H9 (cell line): ENCODE measurements around the gene LNP1. TPM values are rescaled to one million over a fixed set of nuclear protein-coding genes. Genes with fewer than 3 reads are reported as not detected.

ENCODE experiments used
- DNase-seq: peaks from one replicate; pipeline ENCODE4 v3.0.0-alpha.2; 2017
- H2AFZ ChIP-seq: one replicate; pipeline ENCODE4 v1.6.1; 2013; ENCODE audit warnings: mild to moderate bottlenecking, low read length, control low read depth, moderate library complexity
- H2AK5ac ChIP-seq: 2 replicates; pipeline ENCODE4 v1.6.1; 2013; ENCODE audit warnings: low read length, control low read depth, mixed read lengths; ENCODE audit not compliant: insufficient read length
- H2BK120ac ChIP-seq: one replicate; pipeline ENCODE4 v1.6.1; 2013; ENCODE audit warnings: low read depth, mild to moderate bottlenecking, low read length, control low read depth, inconsistent platforms; ENCODE audit not compliant: poor library complexity, severe bottlenecking
- H2BK12ac ChIP-seq: 2 replicates; pipeline ENCODE4 v1.6.1; 2013; ENCODE audit warnings: low read length, control low read depth, mixed read lengths, low read depth; ENCODE audit not compliant: insufficient read length
- H2BK15ac ChIP-seq: 2 replicates; pipeline ENCODE4 v1.6.1; 2013; ENCODE audit warnings: low read depth, low read length, control low read depth
- H2BK20ac ChIP-seq: one replicate; pipeline ENCODE4 v1.6.1; 2013; ENCODE audit warnings: low read depth, mild to moderate bottlenecking, low read length, control low read depth, inconsistent platforms; ENCODE audit not compliant: poor library complexity, severe bottlenecking
- H2BK5ac ChIP-seq: 2 replicates; pipeline ENCODE4 v1.6.1; 2013; ENCODE audit warnings: low read length, control low read depth, mixed read lengths; ENCODE audit not compliant: insufficient read length
- H3K14ac ChIP-seq: 2 replicates; pipeline ENCODE4 v1.6.1; 2013; ENCODE audit warnings: low read length, control low read depth; ENCODE audit not compliant: insufficient read depth
- H3K18ac ChIP-seq: 2 replicates; pipeline ENCODE4 v1.6.1; 2013; ENCODE audit warnings: low read depth, mild to moderate bottlenecking, mixed read lengths, low read length, control low read depth; ENCODE audit not compliant: insufficient read length
- H3K23ac ChIP-seq: 2 replicates; pipeline ENCODE4 v1.6.1; 2013; ENCODE audit warnings: low read length, control low read depth, mixed read lengths, low read depth; ENCODE audit not compliant: insufficient read length
- H3K23me2 ChIP-seq: 2 replicates; pipeline ENCODE4 v1.6.1; 2013; ENCODE audit warnings: low read depth, mild to moderate bottlenecking, mixed read lengths, low read length, control low read depth; ENCODE audit not compliant: insufficient read length, poor library complexity, severe bottlenecking
- H3K27ac ChIP-seq: 2 replicates; pipeline ENCODE4 v1.5.1; 2013; ENCODE audit warnings: low read length, control low read depth, mixed read lengths, low read depth; ENCODE audit not compliant: insufficient read length
- H3K27me3 ChIP-seq: 2 replicates; pipeline ENCODE4 v1.6.1; 2013; ENCODE audit warnings: low read length, control low read depth, inconsistent platforms; ENCODE audit not compliant: insufficient read depth
- H3K4ac ChIP-seq: 2 replicates; pipeline ENCODE4 v1.6.1; 2013; ENCODE audit warnings: low read depth, mild to moderate bottlenecking, control low read depth, inconsistent platforms, low read length, moderate library complexity
- H3K4me1 ChIP-seq: 2 replicates; pipeline ENCODE4 v1.6.1; 2013; ENCODE audit warnings: low read length, control low read depth, inconsistent platforms; ENCODE audit not compliant: insufficient read depth
- H3K4me2 ChIP-seq: 2 replicates; pipeline ENCODE4 v1.6.1; 2013; ENCODE audit warnings: low read length, control low read depth, mixed read lengths; ENCODE audit not compliant: insufficient read length, insufficient read depth
- H3K56ac ChIP-seq: 2 replicates; pipeline ENCODE4 v1.6.1; 2013; ENCODE audit warnings: low read depth, mild to moderate bottlenecking, mixed read lengths, low read length, control low read depth; ENCODE audit not compliant: insufficient read length
- H3K79me1 ChIP-seq: 2 replicates; pipeline ENCODE4 v1.6.1; 2013; ENCODE audit warnings: low read depth, mild to moderate bottlenecking, moderate library complexity, low read length, control low read depth, inconsistent platforms; ENCODE audit not compliant: insufficient read depth, poor library complexity, severe bottlenecking
- H3K79me2 ChIP-seq: 2 replicates; pipeline ENCODE4 v1.6.1; 2013; ENCODE audit warnings: low read length, control low read depth, inconsistent platforms; ENCODE audit not compliant: insufficient read depth
- H3K9ac ChIP-seq: 2 replicates; pipeline ENCODE4 v1.6.1; 2013; ENCODE audit warnings: low read length, control low read depth, mixed read lengths; ENCODE audit not compliant: insufficient read length; ENCODE audit errors: extremely low read depth
- H3K9me3 ChIP-seq: one replicate; pipeline ENCODE4 v1.6.1; 2013; ENCODE audit warnings: low read depth, low read length, inconsistent platforms; ENCODE audit not compliant: control insufficient read depth
- H3T11ph ChIP-seq: one replicate; pipeline ENCODE4 v1.6.1; 2013; ENCODE audit warnings: mild to moderate bottlenecking, low read length, control low read depth, inconsistent platforms
- H4K20me1 ChIP-seq: one replicate; pipeline ENCODE4 v1.6.1; 2013; ENCODE audit not compliant: control insufficient read depth, insufficient read length, insufficient read depth
- H4K5ac ChIP-seq: 2 replicates; pipeline ENCODE4 v1.6.1; 2013; ENCODE audit warnings: low read depth, mild to moderate bottlenecking, mixed read lengths, low read length, control low read depth; ENCODE audit not compliant: insufficient read length
- H4K8ac ChIP-seq: replicated peaks from 2 replicates; pipeline ENCODE4 v1.6.1; 2013; ENCODE audit warnings: low read length, control low read depth, mixed read lengths, low read depth; ENCODE audit not compliant: insufficient read length
- H4K91ac ChIP-seq: 2 replicates; pipeline ENCODE4 v1.6.1; 2013; ENCODE audit warnings: low read depth, mild to moderate bottlenecking, moderate library complexity, mixed read lengths, low read length, control low read depth; ENCODE audit not compliant: insufficient read length
- H3K27ac Mint-ChIP-seq, 3 experiments: 2 replicates in 2 of 3; 3 replicates in 1 of 3; pipeline ENCODE4 v1.8.0; 2020 to 2021; ENCODE audit warnings: mixed read lengths in 3 of 3, mild to moderate bottlenecking in 1 of 3, moderate library complexity in 1 of 3
- H3K27me3 Mint-ChIP-seq: 2 replicates; pipeline ENCODE4 v1.8.0; 2021; ENCODE audit warnings: low read depth, mild to moderate bottlenecking, moderate library complexity, mixed read lengths
- H3K36me3 Mint-ChIP-seq, 3 experiments: 2 replicates in 2 of 3; 3 replicates in 1 of 3; pipeline ENCODE4 v1.8.0; 2020 to 2021; ENCODE audit warnings: low read depth in 3 of 3, mixed read lengths in 3 of 3; ENCODE audit not compliant: insufficient read depth in 1 of 3
- H3K4me1 Mint-ChIP-seq, 2 experiments: 2 replicates each; pipeline ENCODE4 v1.8.0; 2020; ENCODE audit warnings: mixed read lengths in 2 of 2
- H3K4me3 Mint-ChIP-seq, 2 experiments: 2 replicates in 1 of 2; 3 replicates in 1 of 2; pipeline ENCODE4 v1.8.0; 2020 to 2021; ENCODE audit warnings: mild to moderate bottlenecking in 2 of 2, mixed read lengths in 2 of 2, moderate library complexity in 1 of 2
- H3K9me3 Mint-ChIP-seq, 2 experiments: 2 replicates in 1 of 2; 3 replicates in 1 of 2; pipeline ENCODE4 v1.8.0; 2020; ENCODE audit warnings: mild to moderate bottlenecking in 2 of 2, mixed read lengths in 2 of 2, moderate library complexity in 1 of 2
- WGBS: extraction: QIAGEN DNeasy Blood & Tissue Kit; methylation state at CpG from one replicate; pipeline ENCODE4 v1.1.7; 2013; ENCODE audit warnings: missing lambda C conversion rate, low lambda C conversion rate, mixed read lengths; ENCODE audit not compliant: insufficient read length; ENCODE audit errors: extremely low coverage; 5-methylcytosine and 5-hydroxymethylcytosine counted together
- total RNA-seq: library from RNA; stranded (reverse); gene quantifications from 2 replicates; pipeline ENCODE4 v1.2.1, GENCODE V29; 2021
- TF ChIP-seq, protein P1 (sequence below): fragments of 200-600 bp; sonication (generic); conservative IDR thresholded peaks from 3 replicates; pipeline ENCODE4 v1.8.0; 2021; ENCODE audit warnings: antibody characterized with exemption, mild to moderate bottlenecking

The LNP1 gene
- total RNA-seq, 1 experiment from 2014 or later = 4.1 TPM

DNA sequence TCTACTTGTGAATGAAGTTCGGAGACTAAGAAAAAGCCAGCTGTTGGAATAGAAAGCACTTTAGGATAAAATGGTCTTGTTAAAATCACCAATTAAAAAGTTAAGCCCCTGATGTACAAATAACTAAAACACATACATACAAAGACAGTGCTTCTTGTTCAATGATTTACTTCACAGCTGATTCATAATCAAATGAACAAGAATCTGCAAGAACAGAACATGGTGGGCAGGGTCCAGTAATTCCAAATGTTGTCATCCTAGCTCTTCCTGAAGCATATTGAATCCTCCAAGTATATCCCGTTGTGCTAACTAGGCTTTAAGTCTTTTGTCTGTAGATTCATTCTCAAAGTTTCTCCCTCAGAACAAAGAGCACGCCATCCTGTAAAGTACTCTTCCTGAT is 42.3 kb upstream of the LNP1 start:
- no peak overlapping the region for H3K4me2 ChIP-seq
- Mint-ChIP-seq H3K9me3 (peaks cover 0 to 3% of the 10 kb centered on the region in 2 experiments; a peak in 1 of 5 replicates), H3K27me3 (no peaks in the 10 kb centered on the region), H3K4me3 (no peak overlapping the region), H3K36me3 (peaks cover 10 to 39% (median 27%) of the 10 kb centered on the region in 3 experiments; a peak in 6 of 7 replicates), H3K4me1 (no peaks in the 10 kb centered on the region), H3K27ac (no peak overlapping the region; a peak in 2 of 7 replicates)
- no peak overlapping the region for H3K4ac ChIP-seq
- no peaks in the 10 kb centered on the region for H3K27me3 ChIP-seq
- H3K14ac ChIP-seq = no peak overlapping the region
- H3K79me1 ChIP-seq = no peaks in the 10 kb centered on the region
- no peak overlapping the region for H3K56ac ChIP-seq
- WGBS = no CpG with 5 or more reads among the region's 3 CpGs
- no peak overlapping the region for H2BK15ac ChIP-seq
- no peak overlapping the region for H3K23ac ChIP-seq
- no peak overlapping the region for H3K9ac ChIP-seq
- H4K8ac ChIP-seq = no peak overlapping the region
- H4K91ac ChIP-seq = no peak overlapping the region
- H4K20me1 ChIP-seq = no peaks in the 10 kb centered on the region
- no peak for DNase-seq
- no peaks in the 10 kb centered on the region for H3K9me3 ChIP-seq
- H4K5ac ChIP-seq = no peak overlapping the region
- H2AFZ ChIP-seq = no peak overlapping the region
- TF ChIP-seq, protein P1, sequence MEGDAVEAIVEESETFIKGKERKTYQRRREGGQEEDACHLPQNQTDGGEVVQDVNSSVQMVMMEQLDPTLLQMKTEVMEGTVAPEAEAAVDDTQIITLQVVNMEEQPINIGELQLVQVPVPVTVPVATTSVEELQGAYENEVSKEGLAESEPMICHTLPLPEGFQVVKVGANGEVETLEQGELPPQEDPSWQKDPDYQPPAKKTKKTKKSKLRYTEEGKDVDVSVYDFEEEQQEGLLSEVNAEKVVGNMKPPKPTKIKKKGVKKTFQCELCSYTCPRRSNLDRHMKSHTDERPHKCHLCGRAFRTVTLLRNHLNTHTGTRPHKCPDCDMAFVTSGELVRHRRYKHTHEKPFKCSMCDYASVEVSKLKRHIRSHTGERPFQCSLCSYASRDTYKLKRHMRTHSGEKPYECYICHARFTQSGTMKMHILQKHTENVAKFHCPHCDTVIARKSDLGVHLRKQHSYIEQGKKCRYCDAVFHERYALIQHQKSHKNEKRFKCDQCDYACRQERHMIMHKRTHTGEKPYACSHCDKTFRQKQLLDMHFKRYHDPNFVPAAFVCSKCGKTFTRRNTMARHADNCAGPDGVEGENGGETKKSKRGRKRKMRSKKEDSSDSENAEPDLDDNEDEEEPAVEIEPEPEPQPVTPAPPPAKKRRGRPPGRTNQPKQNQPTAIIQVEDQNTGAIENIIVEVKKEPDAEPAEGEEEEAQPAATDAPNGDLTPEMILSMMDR = no peak
- no peak overlapping the region for H3K27ac ChIP-seq
- no peak overlapping the region for H2BK120ac ChIP-seq
- no peaks in the 10 kb centered on the region for H3K23me2 ChIP-seq
- H3K4me1 ChIP-seq = no peaks in the 10 kb centered on the region
- no peak overlapping the region for H2BK5ac ChIP-seq
- H3K79me2 ChIP-seq = no peaks in the 10 kb centered on the region
- H3T11ph ChIP-seq = no peak overlapping the region
- no peak overlapping the region for H2BK12ac ChIP-seq
- no peak overlapping the region for H2BK20ac ChIP-seq
- H2AK5ac ChIP-seq = no peak overlapping the region
- no peak overlapping the region for H3K18ac ChIP-seq
